ENCODE measurements around the gene DNAL1.

DNA sequence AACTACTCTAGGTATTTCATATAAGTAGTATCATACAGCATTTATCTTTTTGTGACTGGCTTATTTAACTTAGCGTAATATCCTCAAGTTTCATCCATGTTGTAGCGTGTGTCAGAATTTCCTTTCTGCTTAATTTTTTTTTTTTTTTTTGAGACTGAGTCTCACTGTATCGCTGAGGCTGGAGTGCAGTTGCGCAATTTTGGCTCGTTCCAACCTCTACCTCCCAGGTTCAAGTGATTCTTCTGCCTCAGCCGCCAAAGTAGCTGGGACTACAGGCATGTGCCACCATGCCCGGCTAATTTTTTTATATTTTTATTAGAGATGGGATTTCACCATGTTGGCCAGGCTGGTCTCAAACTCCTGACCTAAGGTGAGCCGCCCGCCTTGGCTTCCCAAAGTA, 40.5 kb downstream of the DNAL1 start:
- no peak for TF ChIP-seq GATA2 (IDR thresholded peaks at IDR 0.05; ENCODE audit: low read depth, low read length)
- TF ChIP-seq GATA3 (IDR thresholded peaks at IDR 0.05; ENCODE audit: low read depth, low read length), result no peak

All from SH-SY5Y (cell line).